Fibroblast of skin of right biceps (primary cell): Measurements from ENCODE around the gene HOMER3.
A peak's percentile ranks its signal among the peaks of the same experiment; 100 is the strongest.

Experiments used
- DNase-seq: peaks from one replicate; pipeline ENCODE4 v3.0.0-alpha.2; 2013

HOMER3 gene

GRCh38 chr19:18940769-18941627, at the start of gene HOMER3:
TSS of gene HOMER3 (minus strand) at chr19:18941217. CDS start at chr19:18938982, 2,235 bp downstream.
- peak; percentile 70 for DNase-seq

- no peak for DNase-seq
Observed at GRCh38 chr19:18990128-18990708, 49.2 kb upstream of the HOMER3 start.

GRCh38 chr19:18989316-18989715, 48.3 kb upstream of the HOMER3 start:
- no peak for DNase-seq

- no peak for DNase-seq
Observed at GRCh38 chr19:18987456-18987855, 46.4 kb upstream of the HOMER3 start.

- DNase-seq, result no peak
Observed at GRCh38 chr19:18985257-18985656, 44.2 kb upstream of the HOMER3 start.

GRCh38 chr19:18984251-18984650, 43.2 kb upstream of the HOMER3 start:
- no peak for DNase-seq

- DNase-seq, result no peak
Observed at GRCh38 chr19:18982669-18983068, 41.7 kb upstream of the HOMER3 start.

- DNase-seq, result no peak
Observed at GRCh38 chr19:18980432-18981020, 39.5 kb upstream of the HOMER3 start.

GRCh38 chr19:18978616-18979015, 37.6 kb upstream of the HOMER3 start:
- DNase-seq, result no peak

- no peak for DNase-seq
Observed at GRCh38 chr19:18975869-18976268, 34.9 kb upstream of the HOMER3 start.

- DNase-seq, result peak; percentile 6
Observed at GRCh38 chr19:18975011-18975410, 34.0 kb upstream of the HOMER3 start.

- no peak for DNase-seq
Observed at GRCh38 chr19:18972851-18973250, 31.8 kb upstream of the HOMER3 start.

- DNase-seq, result peak; percentile 21
Observed at GRCh38 chr19:18972301-18972811, 31.3 kb upstream of the HOMER3 start.

- DNase-seq, result no peak
Observed at GRCh38 chr19:18969931-18970659, 29.1 kb upstream of the HOMER3 start.

- DNase-seq, result peak; percentile 56
Observed at GRCh38 chr19:18967358-18968146, 26.5 kb upstream of the HOMER3 start.

- no peak for DNase-seq
Observed at GRCh38 chr19:18966307-18966706, 25.3 kb upstream of the HOMER3 start.

GRCh38 chr19:18964121-18964520, 23.1 kb upstream of the HOMER3 start:
- no peak for DNase-seq

GRCh38 chr19:18961767-18962620, 21.0 kb upstream of the HOMER3 start:
- no peak for DNase-seq

- no peak for DNase-seq
Observed at GRCh38 chr19:18960370-18960769, 19.4 kb upstream of the HOMER3 start.

GRCh38 chr19:18955042-18955441, 14.0 kb upstream of the HOMER3 start:
- DNase-seq, result no peak

GRCh38 chr19:18954094-18954493, 13.1 kb upstream of the HOMER3 start:
- DNase-seq, result no peak
